HG03066 (cell line): Measurements from ENCODE around the gene SH3BP2.

ENCODE experiments used
- ATAC-seq: cut with Tn5 transposase; IDR thresholded peaks from one replicate; pipeline ENCODE4 v1.9.1; 2021; ENCODE audit warnings: low read depth; ENCODE audit not compliant: unreplicated experiment

Gene SH3BP2

DNA sequence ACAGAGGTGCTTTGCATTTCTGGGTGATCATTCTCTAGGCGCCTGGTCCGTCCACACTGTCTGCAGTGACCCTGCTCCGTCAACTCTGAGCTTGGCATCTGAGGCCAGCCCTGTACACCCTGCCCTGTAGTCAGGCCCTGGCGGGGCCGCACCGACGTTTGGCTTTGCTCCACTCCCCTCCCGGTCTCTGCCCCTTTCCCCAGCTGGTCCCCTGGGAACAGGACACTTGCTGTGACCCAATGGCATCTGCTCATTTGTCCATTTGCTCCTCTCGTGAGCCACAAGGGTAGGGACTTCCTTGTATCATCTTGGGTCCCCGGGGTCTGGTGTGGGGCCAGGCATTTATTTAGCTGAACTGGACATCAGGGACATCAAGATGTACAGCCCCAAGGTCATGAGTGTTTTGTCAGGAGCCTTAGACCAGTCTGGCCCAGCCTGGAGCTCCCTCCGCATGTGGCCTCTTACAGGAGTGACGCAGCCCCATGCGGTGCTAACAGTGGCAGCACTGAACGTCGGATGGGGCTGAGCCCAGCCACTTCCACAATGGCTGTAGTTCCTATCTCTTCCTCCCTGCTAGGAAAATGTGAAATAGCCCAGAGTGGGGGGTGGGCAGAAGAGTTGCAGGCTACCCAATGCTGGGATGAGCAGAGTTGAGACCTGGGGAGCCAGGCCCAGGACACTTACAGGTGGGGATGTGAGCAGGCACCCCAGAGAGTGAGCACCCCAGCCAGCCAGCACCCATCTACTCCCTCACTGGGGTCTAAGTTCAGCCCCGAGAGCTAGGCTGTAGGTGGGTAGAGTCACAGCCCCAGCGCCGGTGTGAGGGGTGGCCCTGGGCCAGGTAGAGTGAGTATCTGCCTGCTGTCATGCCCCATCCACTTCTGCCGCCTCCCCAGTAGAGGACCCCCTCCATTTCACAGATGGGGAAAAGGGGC lies 2.0 kb upstream of the SH3BP2 start:
- ATAC-seq, result no peak

GRCh38 chr4:2791518-2792395 lies 1.1 kb upstream of the SH3BP2 start:
- no peak for ATAC-seq

DNA sequence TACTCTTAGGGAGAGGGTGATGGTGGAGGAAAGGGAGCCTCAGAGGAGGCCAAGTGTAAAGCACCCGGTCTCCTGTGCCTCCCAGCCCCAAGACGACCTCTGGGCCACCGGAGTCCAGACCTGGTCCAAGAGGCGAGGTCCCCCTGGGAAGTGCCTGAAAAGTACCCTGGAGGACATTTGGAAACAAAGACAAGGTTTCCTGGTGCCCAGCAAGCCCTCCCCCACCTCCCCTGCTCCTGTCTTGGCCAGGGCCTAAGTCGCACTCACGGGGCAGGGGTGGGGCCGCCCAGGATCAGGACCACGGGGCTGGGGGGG lies 532 bp upstream of the SH3BP2 start:
- no peak for ATAC-seq

- no peak for ATAC-seq
Measured at GRCh38 chr4:2793586-2794485, 951 bp downstream of the SH3BP2 start.

DNA sequence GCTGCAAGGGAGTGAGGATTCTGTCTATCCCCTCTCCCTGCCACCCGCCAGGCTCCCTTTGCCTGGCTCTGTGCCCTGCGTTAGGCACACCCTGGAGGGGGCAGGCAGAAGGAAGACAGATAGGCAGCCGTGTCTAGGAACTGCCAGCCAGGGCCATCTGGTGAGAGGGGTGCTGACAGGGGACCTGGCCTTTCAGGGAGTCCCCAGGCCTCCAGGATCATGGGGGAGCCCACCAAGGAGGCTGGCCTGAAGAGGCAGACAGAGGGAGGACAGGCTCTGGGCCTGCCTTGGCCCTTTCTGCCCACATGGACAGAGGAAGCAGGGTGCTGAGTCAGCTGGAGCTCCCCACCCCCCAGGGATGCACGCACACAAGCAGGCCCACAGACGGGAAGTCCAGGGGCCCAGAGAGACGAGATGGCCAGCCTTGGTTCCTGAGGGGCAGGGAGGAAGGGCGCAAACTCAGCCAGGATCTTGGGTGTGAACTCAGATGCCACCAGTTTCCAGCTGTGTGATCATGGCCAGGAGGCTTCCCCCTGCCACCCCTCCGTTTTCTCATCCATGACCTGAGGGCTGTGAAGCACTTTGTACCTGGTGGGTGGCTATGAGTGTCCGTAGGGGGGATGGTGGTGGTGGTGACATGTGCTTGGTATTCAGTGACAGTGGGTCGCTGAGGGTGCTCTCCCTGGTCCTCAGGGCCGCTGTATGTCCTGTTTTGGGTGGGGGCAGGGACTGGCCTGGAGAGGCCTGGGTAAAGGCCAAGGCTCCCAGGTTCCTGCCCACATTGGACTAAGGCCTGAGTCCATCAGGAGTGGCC lies 1.8 kb downstream of the SH3BP2 start:
- no peak for ATAC-seq

GRCh38 chr4:2795300-2795892 lies 2.5 kb downstream of the SH3BP2 start:
- no peak for ATAC-seq

DNA sequence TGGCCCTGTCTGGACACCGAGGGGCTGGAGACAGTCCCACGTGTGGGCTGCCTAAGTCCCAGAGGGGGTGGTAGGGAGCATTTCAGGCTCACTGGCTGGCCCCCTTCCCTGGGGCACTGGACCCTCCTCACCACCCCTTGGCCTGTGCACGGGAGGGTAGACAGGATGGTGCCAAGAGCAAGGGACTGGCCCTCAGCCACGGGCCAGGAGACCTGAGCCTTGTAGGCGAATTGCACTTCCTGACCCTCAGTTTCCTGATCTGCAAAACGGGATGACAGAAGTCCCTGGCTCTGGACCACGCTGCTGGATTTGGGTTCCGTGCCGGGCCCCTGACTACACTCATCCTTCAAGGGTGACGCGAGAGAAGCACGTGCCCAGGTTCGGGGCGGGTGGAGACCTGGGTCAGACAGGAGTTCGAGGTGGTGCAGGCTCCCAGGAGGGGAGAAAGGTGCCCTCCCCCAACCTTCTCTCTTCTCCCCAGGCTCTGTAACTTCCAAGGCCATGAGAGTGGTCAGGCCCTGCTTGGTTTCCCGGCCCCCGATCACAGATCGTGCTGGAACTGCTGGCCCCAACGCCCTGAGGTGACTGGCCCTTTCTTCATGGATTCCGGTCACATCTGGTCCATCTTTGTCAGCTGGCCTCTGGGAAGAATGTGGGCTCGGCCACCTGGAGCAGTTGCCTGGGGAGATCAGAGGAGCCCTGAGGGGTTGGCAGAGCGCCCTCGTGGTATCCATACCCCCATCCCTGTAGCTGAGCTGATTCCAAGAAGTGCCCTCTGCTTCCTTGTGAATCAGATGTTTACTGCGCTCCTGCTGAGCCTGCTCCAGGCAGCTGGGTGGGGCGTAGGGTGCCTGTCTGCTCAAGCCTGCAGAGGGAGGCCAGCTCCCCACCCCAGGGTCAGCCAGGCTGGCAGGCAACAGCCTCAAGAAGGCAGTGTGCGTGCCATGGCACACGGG lies 3.3 kb downstream of the SH3BP2 start:
- no peak for ATAC-seq

DNA sequence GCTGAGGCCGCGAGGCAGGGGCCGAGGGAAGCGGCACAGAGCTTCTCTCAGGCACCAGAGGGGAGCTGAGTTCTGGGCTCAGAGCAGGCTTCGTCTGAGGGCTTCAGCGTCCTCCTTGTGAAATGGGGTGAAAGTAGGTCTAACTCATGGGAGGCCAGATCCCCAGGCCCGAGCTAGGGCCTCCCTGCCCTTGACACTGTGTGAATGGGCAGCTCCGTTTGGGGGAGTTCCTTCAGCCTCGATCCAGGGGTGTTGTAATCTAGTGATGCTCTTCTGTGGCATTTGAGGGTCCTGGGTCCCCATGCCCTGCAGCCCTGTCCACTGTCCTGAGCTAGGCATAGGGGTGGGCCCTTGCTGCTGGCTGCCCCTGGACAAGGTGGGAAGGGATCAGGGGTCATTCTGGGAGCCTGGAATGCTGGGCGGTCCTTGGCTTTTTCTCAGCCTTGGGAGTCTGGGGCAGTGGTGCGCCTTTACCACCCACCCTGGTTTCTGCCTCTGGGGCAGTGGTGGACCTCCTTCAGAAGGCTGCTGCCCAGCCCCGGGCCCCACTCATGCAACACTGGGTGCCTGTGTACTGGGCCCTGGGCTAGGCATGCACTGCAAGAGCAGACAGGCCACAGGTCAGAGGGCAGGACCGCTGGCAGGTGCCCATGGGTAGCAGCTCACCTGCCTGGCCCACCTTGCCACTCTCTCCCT lies 4.1 kb downstream of the SH3BP2 start:
- no peak for ATAC-seq

GRCh38 chr4:2797545-2798305 lies 4.8 kb downstream of the SH3BP2 start:
- no peak for ATAC-seq

- peak; percentile 57 for ATAC-seq
Measured at GRCh38 chr4:2798399-2799223, 5.7 kb downstream of the SH3BP2 start.

- ATAC-seq, result no peak
Measured at GRCh38 chr4:2799224-2799911, 6.5 kb downstream of the SH3BP2 start.

DNA sequence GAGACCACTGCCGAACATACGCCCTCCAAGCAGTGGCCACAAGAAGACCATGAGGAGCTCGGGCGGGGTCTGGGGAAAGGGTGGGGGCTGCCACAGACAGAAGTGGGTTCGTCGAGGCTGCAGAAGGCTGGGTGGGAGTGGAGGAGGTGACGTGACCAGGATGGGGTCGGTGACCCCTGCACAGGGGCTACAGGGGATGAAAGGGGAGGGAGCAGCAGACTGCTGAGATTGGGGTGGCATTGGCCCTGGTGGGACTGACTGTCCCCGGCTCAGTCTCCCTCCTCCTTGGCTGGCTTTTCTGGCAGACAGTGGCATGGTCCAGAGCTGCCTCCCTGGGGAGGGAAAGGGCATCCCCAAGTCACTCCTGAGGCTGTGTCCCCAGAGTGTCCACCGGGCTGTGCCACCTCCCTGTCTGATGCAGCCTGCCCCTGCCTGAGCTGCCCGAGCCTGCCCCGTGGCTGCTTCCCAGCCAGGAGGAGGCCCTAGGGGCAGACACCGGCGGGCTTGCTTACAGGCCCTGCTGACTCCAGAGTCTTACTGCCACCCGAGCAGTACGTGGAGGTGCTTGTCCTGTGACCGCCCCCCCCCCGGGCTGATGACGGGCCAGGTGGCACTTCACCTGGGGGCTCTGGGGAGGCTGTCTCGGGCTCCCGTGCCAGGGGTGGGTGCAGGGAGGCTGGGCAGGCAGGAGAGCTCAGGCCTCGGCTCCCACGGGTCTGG lies 7.2 kb downstream of the SH3BP2 start:
- ATAC-seq, result no peak

DNA sequence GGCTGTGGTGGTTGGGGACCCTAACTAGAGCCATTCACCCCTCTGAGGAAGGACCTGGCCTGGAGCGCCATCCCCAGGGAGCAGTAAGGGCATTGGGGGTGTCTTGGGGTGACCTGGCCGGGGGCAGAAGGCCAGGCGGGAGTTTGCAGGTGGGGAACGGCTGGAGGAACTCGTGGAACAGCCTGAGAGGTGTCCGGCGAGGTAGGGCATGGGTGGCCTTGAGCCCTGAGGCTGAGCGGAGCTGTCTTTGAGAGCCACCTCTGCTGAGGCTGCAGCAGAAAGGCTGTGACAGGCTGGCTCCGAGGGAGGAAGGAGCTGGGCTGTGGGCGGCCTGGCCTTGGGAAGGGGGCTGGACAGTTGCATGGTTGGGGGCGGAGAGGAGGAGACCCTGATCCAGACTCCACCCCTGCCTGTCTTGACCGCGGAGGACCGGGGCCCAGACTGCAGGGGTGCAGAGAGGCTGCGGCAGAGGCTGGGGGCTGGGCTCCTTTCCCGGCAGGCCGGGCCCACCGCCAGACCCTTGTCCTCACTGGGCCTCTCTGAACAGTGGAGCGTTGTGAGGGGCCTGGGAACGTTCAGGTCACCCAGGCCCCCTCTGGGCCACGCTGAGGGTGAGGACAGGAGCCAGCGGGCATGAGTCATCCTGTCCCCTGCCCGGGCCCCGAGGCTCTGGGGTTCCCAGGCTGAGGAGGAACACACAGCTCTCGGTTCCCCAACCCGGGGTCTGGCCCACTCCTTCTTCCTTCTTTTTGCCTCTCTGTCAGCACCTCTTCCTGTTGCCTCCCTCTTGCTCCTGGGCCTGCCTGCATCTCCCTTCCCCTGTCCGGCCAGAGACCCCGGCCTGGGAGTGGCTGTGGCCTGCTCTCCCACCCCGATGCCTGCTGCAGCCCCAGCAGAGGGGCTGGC lies 8.1 kb downstream of the SH3BP2 start:
- ATAC-seq, result peak; percentile 38
